HepG2 (cell line): ENCODE results near the gene PCNX1.

Experiments used
- CBFB ChIP-seq: sonication (generic); formaldehyde crosslinking; IDR thresholded peaks from 2 replicates; pipeline ENCODE4 v1.4.0; 2020; ENCODE audit warnings: missing genetic modification reagents
- RXRB ChIP-seq: IDR thresholded peaks from 2 replicates; pipeline ENCODE4 v1.6.1; 2016; ENCODE audit warnings: borderline replicate concordance, missing genetic modification reagents, missing compliant biosample characterization
- TF ChIP-seq, protein P1 (sequence below): sonication (generic); formaldehyde crosslinking; IDR thresholded peaks from 2 replicates; pipeline ENCODE4 v1.4.0; 2020; ENCODE audit warnings: missing genetic modification reagents, borderline replicate concordance

DNA sequence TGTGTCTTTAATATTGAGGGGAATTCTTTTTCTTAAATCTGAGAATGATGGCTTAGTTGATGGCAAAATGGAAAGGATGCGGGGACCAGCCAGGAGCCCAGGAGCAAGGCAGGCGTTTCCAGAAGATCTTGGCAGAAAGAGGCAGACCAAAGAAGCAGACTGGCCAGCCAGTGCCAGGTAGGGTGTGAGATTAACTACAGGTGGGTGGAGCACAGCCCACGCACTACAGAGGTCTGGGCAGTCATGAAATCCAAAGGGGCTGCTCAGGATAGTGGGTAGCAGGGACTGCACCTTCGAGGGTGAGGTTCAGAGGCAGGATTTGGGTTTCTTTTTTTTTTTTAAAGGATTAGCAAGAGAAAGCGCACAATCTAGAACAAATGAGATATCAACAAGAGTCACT, 17.7 kb upstream of the PCNX1 start:
- TF ChIP-seq RXRB (CRISPR knock-in tag) (no peak), CBFB (CRISPR knock-in tag) (no peak)
- TF ChIP-seq, protein P1, sequence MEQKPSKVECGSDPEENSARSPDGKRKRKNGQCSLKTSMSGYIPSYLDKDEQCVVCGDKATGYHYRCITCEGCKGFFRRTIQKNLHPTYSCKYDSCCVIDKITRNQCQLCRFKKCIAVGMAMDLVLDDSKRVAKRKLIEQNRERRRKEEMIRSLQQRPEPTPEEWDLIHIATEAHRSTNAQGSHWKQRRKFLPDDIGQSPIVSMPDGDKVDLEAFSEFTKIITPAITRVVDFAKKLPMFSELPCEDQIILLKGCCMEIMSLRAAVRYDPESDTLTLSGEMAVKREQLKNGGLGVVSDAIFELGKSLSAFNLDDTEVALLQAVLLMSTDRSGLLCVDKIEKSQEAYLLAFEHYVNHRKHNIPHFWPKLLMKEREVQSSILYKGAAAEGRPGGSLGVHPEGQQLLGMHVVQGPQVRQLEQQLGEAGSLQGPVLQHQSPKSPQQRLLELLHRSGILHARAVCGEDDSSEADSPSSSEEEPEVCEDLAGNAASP: no peak
